Keratinocyte (primary cell): ENCODE measurements around the gene EIF6. TPM values are rescaled to one million over a fixed set of nuclear protein-coding genes. Genes with fewer than 3 reads are reported as not detected.
A peak's percentile ranks its signal among the peaks of the same experiment; 100 is the strongest.

Source experiments
- DNase-seq: peaks from one replicate; pipeline ENCODE4 v3.0.0-alpha.2; 2011; ENCODE audit warnings: low read depth, missing footprints, low spot score
- FAIRE-seq: peaks from 2 replicates; lab custom pipeline; 2011; peaks lifted over from hg19 to GRCh38; lab: Jason Lieb, UNC
- H2AFZ ChIP-seq: 2 replicates; pipeline ENCODE4 v1.6.0; 2012; ENCODE audit warnings: low read length, control low read depth, inconsistent platforms; ENCODE audit not compliant: control insufficient read depth
- H3K27ac ChIP-seq: 2 replicates; pipeline ENCODE4 v1.5.1; 2011; ENCODE audit warnings: low read length; ENCODE audit not compliant: control insufficient read depth, insufficient read depth
- H3K27me3 ChIP-seq: 3 replicates; pipeline ENCODE4 v1.6.0; 2011; ENCODE audit warnings: low read length; ENCODE audit not compliant: control insufficient read depth, insufficient read depth; ENCODE audit errors: extremely low read depth
- H3K36me3 ChIP-seq, 2 experiments: 2 replicates in 1 of 2; 3 replicates in 1 of 2; pipeline ENCODE4 v1.5.1; 2011; ENCODE audit warnings: low read length in 2 of 2, mild to moderate bottlenecking in 1 of 2; ENCODE audit not compliant: control insufficient read depth in 2 of 2, insufficient read depth in 2 of 2; ENCODE audit errors: extremely low read depth in 1 of 2
- H3K4me1 ChIP-seq: 3 replicates; pipeline ENCODE4 v1.5.1; 2011; ENCODE audit warnings: low read length; ENCODE audit not compliant: control insufficient read depth, insufficient read depth; ENCODE audit errors: extremely low read depth
- H3K4me2 ChIP-seq: 3 replicates; pipeline ENCODE4 v1.6.0; 2011; ENCODE audit warnings: low read depth, low read length; ENCODE audit not compliant: control insufficient read depth, insufficient read depth; ENCODE audit errors: extremely low read depth
- H3K4me3 ChIP-seq, 3 experiments: fragments of 200-600 bp in 1 of 3; sonication (generic) in 1 of 3; 2 replicates in 2 of 3; 3 replicates in 1 of 3; pipeline ENCODE4 v1.5.1; 2011 to 2016; ENCODE audit warnings: low read length in 3 of 3, mild to moderate bottlenecking in 3 of 3, control low read depth in 2 of 3, inconsistent platforms in 1 of 3, low read depth in 1 of 3, mixed read lengths in 1 of 3, mixed run types in 1 of 3, moderate library complexity in 1 of 3; ENCODE audit not compliant: control insufficient read depth in 2 of 3, insufficient read depth in 2 of 3; ENCODE audit errors: extremely low read depth in 1 of 3
- H3K79me2 ChIP-seq: 2 replicates; pipeline ENCODE4 v1.6.0; 2012; ENCODE audit warnings: low read length; ENCODE audit not compliant: control insufficient read depth, insufficient read depth
- H3K9ac ChIP-seq: 3 replicates; pipeline ENCODE4 v1.6.0; 2011; ENCODE audit warnings: low read length; ENCODE audit not compliant: control insufficient read depth, insufficient read depth; ENCODE audit errors: extremely low read depth
- H3K9me1 ChIP-seq: 3 replicates; pipeline ENCODE4 v1.6.0; 2011; ENCODE audit warnings: low read length; ENCODE audit not compliant: control insufficient read depth, insufficient read depth; ENCODE audit errors: extremely low read depth
- H3K9me3 ChIP-seq: 2 replicates; pipeline ENCODE4 v1.5.1; 2012; ENCODE audit warnings: low read depth, low read length; ENCODE audit not compliant: control insufficient read depth
- H4K20me1 ChIP-seq: 3 replicates; pipeline ENCODE4 v1.6.0; 2011; ENCODE audit warnings: low read length; ENCODE audit not compliant: control insufficient read depth, insufficient read depth; ENCODE audit errors: extremely low read depth
- CTCF ChIP-seq, 3 experiments: IDR thresholded peaks in 1 of 3; conservative IDR thresholded peaks in 1 of 3; optimal IDR thresholded peaks in 1 of 3; 2 replicates in 2 of 3; 3 replicates in 1 of 3; pipeline versions ENCODE3 to v1.5.1; 2011; ENCODE audit warnings: low read length in 3 of 3, mild to moderate bottlenecking in 3 of 3, moderate library complexity in 2 of 3, control low read depth in 1 of 3, inconsistent platforms in 1 of 3; ENCODE audit not compliant: insufficient read depth in 2 of 3; ENCODE audit errors: extremely low read depth in 1 of 3
- EZH2 ChIP-seq: IDR thresholded peaks from one replicate; pipeline ENCODE4 v1.6.1; 2012; ENCODE audit warnings: inconsistent platforms, mild to moderate bottlenecking, low read length, moderate library complexity
- dilution Hi-C: fragments of 300-500 bp; cut with MboI; formaldehyde crosslinking; loops from one replicate; pipeline ENCODE4 v1.7.0; 2020; ENCODE audit warnings: low sequenced_read_pairs; ENCODE audit not compliant: extremely low pct_ligation_motif_present
- polyA plus RNA-seq, 5 experiments: library from polyadenylated mRNA; depleted of rRNA in 3 of 5; stranded (reverse) in 3 of 5; stranded (forward) in 1 of 5; unstranded in 1 of 5; fragments of >200 nt; gene quantifications; 1 replicate in 1 of 5; 2 replicates in 3 of 5; 3 replicates in 1 of 5; pipeline versions ENCODE4 v1.2.1 to v1.2.3, GENCODE V29; 2011 to 2012; ENCODE audit warnings: missing spikeins in 2 of 5, low read depth in 1 of 5, low replicate concordance in 1 of 5

Gene EIF6
- polyA plus RNA-seq, 1 donor (not counting 4 experiments of a cell fraction or from before 2014, with no cell fraction given) = 206 TPM

GRCh38 chr20:35280523-35280922, 4.0 kb downstream of the EIF6 start:
- FAIRE-seq (no peak), DNase-seq (no peak)
- no peak overlapping the region for H3K9ac ChIP-seq
- peak overlapping the region; percentile 65 for H3K27ac ChIP-seq
- H2AFZ ChIP-seq = no peak overlapping the region
- no peaks in the 10 kb centered on the region for H3K9me3 ChIP-seq
- H3K4me3 ChIP-seq = no peak overlapping the region
- TF ChIP-seq EZH2 (no peak), CTCF (optimal IDR thresholded peaks at IDR 0.05 in 1 of 3, IDR thresholded peaks at IDR 0.05 in 1 of 3, conservative IDR thresholded peaks at IDR 0.05 in 1 of 3; ENCODE audit: extremely low read depth in 1 of 3, insufficient read depth in 2 of 3, low read length in 3 of 3) (no peak)
- peaks cover 23 to 67% of the 10 kb centered on the region in 2 experiments for H3K36me3 ChIP-seq
- no peak overlapping the region for H3K4me2 ChIP-seq
- peaks cover 2% of the 10 kb centered on the region for H3K9me1 ChIP-seq
- peaks cover 6% of the 10 kb centered on the region for H4K20me1 ChIP-seq
- H3K4me1 ChIP-seq = peaks cover 47% of the 10 kb centered on the region
- peaks cover 50% of the 10 kb centered on the region for H3K79me2 ChIP-seq
- no peaks in the 10 kb centered on the region for H3K27me3 ChIP-seq
- dilution Hi-C loops = no loop called here

GRCh38 chr20:35279533-35280174, 4.9 kb downstream of the EIF6 start:
- H3K27me3 ChIP-seq = no peaks in the 10 kb centered on the region
- H3K36me3 ChIP-seq = peaks cover 26 to 75% of the 10 kb centered on the region in 2 experiments
- H3K27ac ChIP-seq = peak overlapping the region; percentile 65
- dilution Hi-C loops = no loop called here
- H3K9ac ChIP-seq = peak overlapping the region; percentile 30
- DNase-seq (peak; percentile 41), FAIRE-seq (peak; percentile 60)
- peaks cover 40% of the 10 kb centered on the region for H3K4me1 ChIP-seq
- TF ChIP-seq EZH2 = no peak
- no peak for TF ChIP-seq CTCF (optimal IDR thresholded peaks at IDR 0.05 in 1 of 3, IDR thresholded peaks at IDR 0.05 in 1 of 3, conservative IDR thresholded peaks at IDR 0.05 in 1 of 3; ENCODE audit: extremely low read depth in 1 of 3, insufficient read depth in 2 of 3, low read length in 3 of 3)
- H3K4me3 ChIP-seq = peak overlapping the region in 1 of 3 experiments; percentile 2
- no peak overlapping the region for H2AFZ ChIP-seq
- H4K20me1 ChIP-seq = peaks cover 6% of the 10 kb centered on the region
- H3K9me3 ChIP-seq = no peaks in the 10 kb centered on the region
- H3K79me2 ChIP-seq = peaks cover 48% of the 10 kb centered on the region
- peaks cover 2% of the 10 kb centered on the region for H3K9me1 ChIP-seq
- H3K4me2 ChIP-seq = peak overlapping the region; percentile 59
